ENCODE results near the gene NR3C1. TPM values are rescaled to one million over a fixed set of nuclear protein-coding genes. Genes with fewer than 3 reads are reported as not detected.

NR3C1 gene
- total and polyA plus RNA-seq, 2 of the 13 experiments (the other 11 are each of a cell fraction or from before 2014, with no cell fraction given) = 10.0 to 24.3 TPM

DNA sequence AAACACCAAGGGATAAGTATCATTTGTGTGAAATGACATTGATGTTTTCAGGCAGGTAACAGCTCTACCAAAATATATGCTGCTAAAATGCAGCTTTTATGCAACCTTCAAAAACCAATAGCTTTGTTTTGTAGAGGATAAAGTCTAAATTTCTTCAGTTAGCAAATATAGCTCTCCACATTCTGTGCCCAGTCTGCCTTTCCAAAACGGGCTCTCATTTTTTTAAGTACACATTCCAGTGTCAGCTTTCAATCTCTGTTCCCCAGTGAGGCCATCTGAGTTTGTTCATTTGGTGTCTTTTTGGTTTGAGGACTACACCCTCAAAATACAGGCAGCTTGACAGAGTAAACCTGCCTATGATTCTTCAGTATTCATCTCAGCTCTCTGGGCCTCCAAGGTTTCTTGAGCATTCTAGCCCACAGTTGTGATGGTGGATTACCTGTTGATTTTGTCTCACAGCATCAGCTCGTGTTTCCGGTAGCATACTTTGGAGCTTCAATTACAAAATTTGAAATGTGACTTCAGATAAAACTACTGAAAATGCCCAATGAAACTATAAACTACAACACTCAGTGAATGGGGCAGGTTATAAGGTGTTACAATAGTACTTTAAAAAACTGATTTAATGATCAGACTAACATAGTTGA is 55.7 kb downstream of the NR3C1 start:
- H3K27ac ChIP-seq (ENCODE audit: extremely low read length, insufficient read depth, low read length) = peak overlapping the region; percentile 22
- no peaks in the 10 kb centered on the region; a peak in 1 of 5 replicates for H3K27me3 ChIP-seq (ENCODE audit: control insufficient read depth in 1 of 2, insufficient read depth in 2 of 2, low read length in 2 of 2)
- CTCF ChIA-PET (ENCODE audit: low intra/inter-chr PET ratio, low total read pairs) = no interaction called here
- no peak overlapping the region for H2AFZ ChIP-seq (ENCODE audit: low read length)
- H3K36me3 ChIP-seq (replicated peaks in 1 of 2; ENCODE audit: control insufficient read depth in 1 of 2, insufficient read depth in 2 of 2, low read length in 2 of 2) = no peaks in the 10 kb centered on the region; a peak in 1 of 5 replicates
- peaks cover 46% of the 10 kb centered on the region for H3K4me1 ChIP-seq (ENCODE audit: insufficient read depth, low read length)
- intact Hi-C loops (cut with micrococcal nuclease; ENCODE audit: unreplicated experiment) = no loop called here
- 0 out of 2 replicates have a peak overlapping the region, but pooled peaks have one; percentile 12 for H3K4me2 ChIP-seq (ENCODE audit: low read depth, low read length)
- DNase-seq (ENCODE audit: low spot score) = peak; percentile 56
- ATAC-seq = peak; percentile 86
- in situ Hi-C loops (cut with HindIII; ENCODE audit: extremely low pct_ligation_motif_present, low pct_unique_long_range_greater_than_20kb) = no loop called here
- H3K4me3 ChIP-seq (replicated peaks in 1 of 3; ENCODE audit: insufficient read depth in 1 of 3, low read depth in 2 of 3, low read length in 3 of 3) = no peak overlapping the region
- POLR2A ChIA-PET = interaction anchor here (1.3 kb wide), 1 partner anchor 56 kb away, joined by 3 read pairs; the partner anchor contains the start of gene NR3C1
- no peaks in the 10 kb centered on the region for H4K20me1 ChIP-seq (ENCODE audit: insufficient read depth, low read length)
- no peak for FAIRE-seq
- H3K9ac ChIP-seq (ENCODE audit: insufficient read depth, low read depth, low read length) = no peak overlapping the region
- BruUV-seq (replicated peaks) = no TSS peak
- no peaks in the 10 kb centered on the region for H3K9me3 ChIP-seq (ENCODE audit: low read length)
- peaks cover 2% of the 10 kb centered on the region for H3K79me2 ChIP-seq (ENCODE audit: insufficient read depth, low read length)
- 47% methylated on average over 3 of the region's 3 CpGs for WGBS (ENCODE audit: low lambda C conversion rate)
- TF ChIP-seq YEATS4 (CRISPR knock-in tag; IDR thresholded peaks at IDR 0.05; ENCODE audit: borderline replicate concordance) (no peak), KLF6 (CRISPR knock-in tag; IDR thresholded peaks at IDR 0.05) (no peak), CEBPG (CRISPR knock-in tag; IDR thresholded peaks at IDR 0.05) (peak; percentile 13; the same call in 1 of the 2 replicates), GFI1 (CRISPR knock-in tag; IDR thresholded peaks at IDR 0.05; ENCODE audit: borderline replicate concordance) (peak; percentile 83), ZMYM4 (CRISPR knock-in tag; IDR thresholded peaks at IDR 0.05) (0 out of 2 replicates have a peak, but pooled peaks have one; percentile 28), EP300 (IDR thresholded peaks at IDR 0.05; ENCODE audit: low read depth in 2 of 2, low read length in 2 of 2) (peak in 1 of 2 experiments; percentile 43; a peak in 1 of 4 replicates), EP300 (CRISPR knock-in tag; IDR thresholded peaks at IDR 0.05; ENCODE audit: borderline replicate concordance) (no peak), SOX13 (IDR thresholded peaks at IDR 0.05) (no peak), SOX13 (CRISPR knock-in tag; conservative IDR thresholded peaks at IDR 0.05 in 1 of 2, IDR thresholded peaks at IDR 0.05 in 1 of 2) (no peak), LCORL (IDR thresholded peaks at IDR 0.05) (peak; percentile 59), LCORL (CRISPR knock-in tag; IDR thresholded peaks at IDR 0.05) (peak; percentile 80), PCBP1 (IDR thresholded peaks at IDR 0.05; ENCODE audit: borderline replicate concordance, low read depth, low read length) (no peak)
- TF ChIP-seq, protein P1, sequence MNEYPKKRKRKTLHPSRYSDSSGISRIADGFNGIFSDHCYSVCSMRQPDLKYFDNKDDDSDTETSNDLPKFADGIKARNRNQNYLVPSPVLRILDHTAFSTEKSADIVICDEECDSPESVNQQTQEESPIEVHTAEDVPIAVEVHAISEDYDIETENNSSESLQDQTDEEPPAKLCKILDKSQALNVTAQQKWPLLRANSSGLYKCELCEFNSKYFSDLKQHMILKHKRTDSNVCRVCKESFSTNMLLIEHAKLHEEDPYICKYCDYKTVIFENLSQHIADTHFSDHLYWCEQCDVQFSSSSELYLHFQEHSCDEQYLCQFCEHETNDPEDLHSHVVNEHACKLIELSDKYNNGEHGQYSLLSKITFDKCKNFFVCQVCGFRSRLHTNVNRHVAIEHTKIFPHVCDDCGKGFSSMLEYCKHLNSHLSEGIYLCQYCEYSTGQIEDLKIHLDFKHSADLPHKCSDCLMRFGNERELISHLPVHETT (CRISPR knock-in tag; conservative IDR thresholded peaks at IDR 0.05) = no peak
- TF ChIP-seq, protein P2, sequence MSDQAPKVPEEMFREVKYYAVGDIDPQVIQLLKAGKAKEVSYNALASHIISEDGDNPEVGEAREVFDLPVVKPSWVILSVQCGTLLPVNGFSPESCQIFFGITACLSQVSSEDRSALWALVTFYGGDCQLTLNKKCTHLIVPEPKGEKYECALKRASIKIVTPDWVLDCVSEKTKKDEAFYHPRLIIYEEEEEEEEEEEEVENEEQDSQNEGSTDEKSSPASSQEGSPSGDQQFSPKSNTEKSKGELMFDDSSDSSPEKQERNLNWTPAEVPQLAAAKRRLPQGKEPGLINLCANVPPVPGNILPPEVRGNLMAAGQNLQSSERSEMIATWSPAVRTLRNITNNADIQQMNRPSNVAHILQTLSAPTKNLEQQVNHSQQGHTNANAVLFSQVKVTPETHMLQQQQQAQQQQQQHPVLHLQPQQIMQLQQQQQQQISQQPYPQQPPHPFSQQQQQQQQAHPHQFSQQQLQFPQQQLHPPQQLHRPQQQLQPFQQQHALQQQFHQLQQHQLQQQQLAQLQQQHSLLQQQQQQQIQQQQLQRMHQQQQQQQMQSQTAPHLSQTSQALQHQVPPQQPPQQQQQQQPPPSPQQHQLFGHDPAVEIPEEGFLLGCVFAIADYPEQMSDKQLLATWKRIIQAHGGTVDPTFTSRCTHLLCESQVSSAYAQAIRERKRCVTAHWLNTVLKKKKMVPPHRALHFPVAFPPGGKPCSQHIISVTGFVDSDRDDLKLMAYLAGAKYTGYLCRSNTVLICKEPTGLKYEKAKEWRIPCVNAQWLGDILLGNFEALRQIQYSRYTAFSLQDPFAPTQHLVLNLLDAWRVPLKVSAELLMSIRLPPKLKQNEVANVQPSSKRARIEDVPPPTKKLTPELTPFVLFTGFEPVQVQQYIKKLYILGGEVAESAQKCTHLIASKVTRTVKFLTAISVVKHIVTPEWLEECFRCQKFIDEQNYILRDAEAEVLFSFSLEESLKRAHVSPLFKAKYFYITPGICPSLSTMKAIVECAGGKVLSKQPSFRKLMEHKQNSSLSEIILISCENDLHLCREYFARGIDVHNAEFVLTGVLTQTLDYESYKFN (CRISPR knock-in tag; conservative IDR thresholded peaks at IDR 0.05) = 0 out of 2 replicates have a peak, but pooled peaks have one; percentile 40
- TF ChIP-seq, protein P3, sequence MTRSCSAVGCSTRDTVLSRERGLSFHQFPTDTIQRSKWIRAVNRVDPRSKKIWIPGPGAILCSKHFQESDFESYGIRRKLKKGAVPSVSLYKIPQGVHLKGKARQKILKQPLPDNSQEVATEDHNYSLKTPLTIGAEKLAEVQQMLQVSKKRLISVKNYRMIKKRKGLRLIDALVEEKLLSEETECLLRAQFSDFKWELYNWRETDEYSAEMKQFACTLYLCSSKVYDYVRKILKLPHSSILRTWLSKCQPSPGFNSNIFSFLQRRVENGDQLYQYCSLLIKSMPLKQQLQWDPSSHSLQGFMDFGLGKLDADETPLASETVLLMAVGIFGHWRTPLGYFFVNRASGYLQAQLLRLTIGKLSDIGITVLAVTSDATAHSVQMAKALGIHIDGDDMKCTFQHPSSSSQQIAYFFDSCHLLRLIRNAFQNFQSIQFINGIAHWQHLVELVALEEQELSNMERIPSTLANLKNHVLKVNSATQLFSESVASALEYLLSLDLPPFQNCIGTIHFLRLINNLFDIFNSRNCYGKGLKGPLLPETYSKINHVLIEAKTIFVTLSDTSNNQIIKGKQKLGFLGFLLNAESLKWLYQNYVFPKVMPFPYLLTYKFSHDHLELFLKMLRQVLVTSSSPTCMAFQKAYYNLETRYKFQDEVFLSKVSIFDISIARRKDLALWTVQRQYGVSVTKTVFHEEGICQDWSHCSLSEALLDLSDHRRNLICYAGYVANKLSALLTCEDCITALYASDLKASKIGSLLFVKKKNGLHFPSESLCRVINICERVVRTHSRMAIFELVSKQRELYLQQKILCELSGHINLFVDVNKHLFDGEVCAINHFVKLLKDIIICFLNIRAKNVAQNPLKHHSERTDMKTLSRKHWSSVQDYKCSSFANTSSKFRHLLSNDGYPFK (CRISPR knock-in tag; IDR thresholded peaks at IDR 0.05; ENCODE audit: borderline replicate concordance) = no peak

Data from HepG2 (cell line).